Measurements from ENCODE around the gene ZNF292.
"Not testable (repeated sequence)": the region's sequence is repeated elsewhere in the genome, so short reads cannot be mapped to it uniquely, and the experiment has no call there.

The ZNF292 gene

DNA sequence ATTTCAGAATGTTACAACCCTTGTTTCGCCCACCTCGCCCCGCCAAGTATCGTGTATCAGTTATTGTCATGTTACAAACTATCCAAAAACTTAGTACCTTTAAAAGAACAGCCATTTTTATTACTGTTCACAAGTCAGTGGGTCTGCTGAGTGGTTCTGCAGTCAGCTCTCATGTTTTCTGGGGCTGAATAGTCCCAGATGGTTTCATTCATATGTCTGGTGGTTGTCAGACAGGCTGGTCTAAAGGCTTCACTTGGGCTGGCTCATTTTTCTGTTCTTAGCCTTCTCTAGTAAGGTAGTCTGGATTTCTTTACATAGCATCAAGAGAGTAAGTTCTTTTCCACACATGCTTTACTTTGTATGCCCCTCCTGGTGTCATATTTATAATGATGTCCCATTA is 8.6 kb downstream of the ZNF292 start:
- no peak for FAIRE-seq

DNA sequence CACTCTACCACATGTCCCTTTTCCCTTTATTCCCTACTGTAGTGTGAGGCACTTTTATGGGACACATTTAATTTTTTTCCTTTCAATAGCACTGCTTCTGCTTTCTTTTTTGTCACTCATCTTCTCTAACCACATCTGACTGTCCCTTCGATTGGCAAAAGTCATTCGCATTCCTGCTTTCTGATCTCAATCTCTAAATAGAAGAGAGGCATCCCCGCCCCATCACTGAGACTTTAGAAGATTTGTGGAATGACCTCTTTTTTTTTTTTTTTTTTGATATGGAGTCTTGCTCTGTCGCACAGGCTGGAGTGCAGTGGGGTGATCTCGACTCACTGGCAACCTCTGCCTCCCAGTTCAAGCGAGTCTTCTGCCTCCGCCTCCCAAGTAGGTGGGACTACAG is 9.1 kb downstream of the ZNF292 start:
- no peak for FAIRE-seq

DNA sequence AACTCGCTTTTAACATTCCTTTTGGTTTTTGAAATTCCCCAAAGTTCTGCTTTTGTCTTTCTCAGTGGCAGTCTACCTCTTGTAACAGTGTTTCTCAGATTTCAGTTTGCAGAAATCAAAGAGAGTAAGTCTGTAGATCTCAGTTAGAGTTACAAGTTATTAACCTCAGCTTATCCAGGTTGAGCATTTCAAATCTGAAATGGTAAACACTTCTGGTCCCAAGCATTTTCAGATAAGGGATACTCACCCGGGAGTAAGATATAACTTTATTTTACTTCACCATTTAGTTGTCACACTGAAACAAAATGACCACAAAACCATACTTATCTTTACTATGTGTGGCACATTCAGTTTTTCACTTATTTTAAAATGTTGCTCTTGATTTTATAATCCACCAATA is 9.8 kb downstream of the ZNF292 start:
- FAIRE-seq = no peak

DNA sequence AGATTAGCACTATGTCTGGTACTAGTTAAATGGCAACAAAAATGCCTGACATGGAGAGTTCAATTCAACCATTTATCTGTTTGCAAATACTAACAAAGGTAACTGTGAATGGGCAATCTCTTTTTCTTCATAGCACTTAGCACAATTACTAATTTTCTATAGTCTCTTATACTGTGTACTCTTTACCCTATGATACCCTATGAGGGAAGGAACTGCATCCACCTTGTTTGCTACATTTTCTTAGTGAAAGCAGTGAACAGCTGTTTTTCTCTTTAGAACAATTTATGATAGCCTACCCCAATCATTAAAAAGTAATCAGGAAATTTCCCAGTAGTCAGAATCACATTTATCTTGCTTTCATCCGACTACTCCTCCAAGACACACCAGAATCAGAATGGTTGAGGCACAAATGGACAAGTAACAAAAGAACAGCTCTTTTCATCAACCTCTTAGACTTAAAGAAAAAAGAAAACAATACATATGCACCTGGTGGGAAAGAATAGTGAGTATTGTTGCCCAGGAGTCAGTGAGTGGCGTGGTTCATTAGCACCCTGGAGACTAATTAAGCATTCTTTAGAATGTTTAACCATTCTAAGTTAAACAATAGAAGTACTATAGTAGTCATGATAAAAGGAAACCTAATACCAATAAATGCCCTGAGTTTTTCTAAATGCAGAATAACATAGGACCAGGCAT is 16.7 kb downstream of the ZNF292 start:
- FAIRE-seq = no peak

DNA sequence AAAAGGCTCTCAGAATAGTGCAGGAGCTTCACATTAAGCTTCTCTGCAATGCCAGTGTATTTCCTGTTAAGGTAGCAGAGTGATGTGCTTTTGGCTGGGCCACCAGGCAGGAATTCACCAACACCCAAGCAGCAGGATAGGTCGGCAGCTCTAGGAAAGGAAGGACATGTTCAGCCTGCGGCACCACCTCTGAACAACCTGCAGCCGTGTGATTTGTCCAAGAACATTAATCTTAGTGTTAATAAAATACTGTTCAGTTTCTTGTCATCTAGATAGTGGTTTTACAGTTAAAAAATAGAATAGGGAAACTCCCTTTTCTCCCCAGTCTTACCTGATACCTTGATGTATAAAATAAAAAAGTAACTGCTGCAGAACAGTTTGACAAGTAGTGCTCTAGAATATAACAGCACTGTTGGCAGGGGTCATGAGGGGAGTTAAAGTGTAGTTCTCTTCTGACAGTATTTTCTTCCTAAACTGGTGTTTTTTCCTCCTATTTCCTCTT is 18.8 kb downstream of the ZNF292 start:
- no peak for FAIRE-seq

DNA sequence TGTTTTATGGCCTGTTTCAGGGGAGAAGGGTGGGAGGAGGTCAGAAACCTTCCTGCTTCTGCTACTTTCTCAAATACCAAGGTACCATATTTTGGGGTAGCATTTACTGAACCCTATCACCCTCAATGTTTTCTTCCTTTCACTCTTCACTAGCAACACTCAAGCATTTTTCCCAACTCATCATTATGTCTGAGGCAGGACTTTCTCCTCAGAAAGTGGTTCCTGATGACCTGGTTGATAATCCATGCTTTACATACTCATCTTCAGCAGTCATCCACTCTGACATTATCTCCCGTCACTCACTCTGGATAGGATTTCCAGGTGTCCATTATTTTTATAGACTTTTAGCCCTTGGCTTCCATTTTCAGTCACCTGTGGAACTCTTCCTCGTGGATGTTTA is 21.1 kb downstream of the ZNF292 start:
- no peak for FAIRE-seq

DNA sequence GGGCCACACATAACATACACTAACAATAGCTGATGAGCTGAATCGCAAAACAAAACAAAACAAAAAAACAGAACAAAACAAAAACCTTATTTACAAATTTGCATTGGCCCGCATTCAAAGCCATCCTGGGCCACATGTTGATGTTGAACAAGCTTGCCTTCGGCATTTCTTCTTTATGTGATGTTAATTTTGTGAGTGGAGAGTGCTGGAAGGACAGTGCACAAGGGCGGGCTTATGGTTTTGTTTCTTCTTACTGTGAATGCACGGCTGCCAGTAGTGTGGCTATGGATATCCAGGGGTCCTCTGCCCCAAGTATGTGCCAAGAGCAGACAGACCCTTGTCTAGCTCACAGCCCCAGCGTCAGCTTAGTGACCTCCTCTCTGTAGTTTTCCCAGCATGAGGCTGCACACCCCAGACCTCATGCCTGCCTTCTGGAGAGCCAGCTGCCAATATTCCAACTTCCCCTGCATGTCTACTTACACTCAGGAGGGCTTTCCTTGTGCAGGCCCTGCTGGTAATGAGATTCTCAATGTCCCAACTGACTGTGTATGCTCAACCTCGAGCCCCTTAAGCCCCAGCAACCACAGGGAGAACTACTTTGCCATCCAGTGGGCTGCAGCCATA is 24.9 kb downstream of the ZNF292 start:
- FAIRE-seq = no peak

DNA sequence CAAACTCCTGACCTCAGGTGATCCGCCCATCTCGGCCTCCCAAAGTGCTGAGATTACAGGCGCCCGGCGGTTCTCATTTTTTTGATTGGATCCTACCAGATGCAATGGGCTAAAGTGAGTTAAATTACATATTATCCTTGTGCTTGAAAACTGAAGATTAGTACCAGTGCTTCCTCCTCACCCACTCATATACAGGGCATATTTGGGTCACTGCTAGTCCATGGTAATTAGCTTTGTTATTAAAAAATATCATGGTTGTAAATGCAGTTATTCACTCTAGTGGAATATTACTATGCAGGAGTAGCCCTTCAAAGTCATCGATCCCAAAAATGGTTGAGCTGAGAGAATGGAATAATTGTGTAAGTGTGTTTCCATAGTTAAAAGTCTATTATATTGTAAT is 26.5 kb downstream of the ZNF292 start:
- no peak for FAIRE-seq

DNA sequence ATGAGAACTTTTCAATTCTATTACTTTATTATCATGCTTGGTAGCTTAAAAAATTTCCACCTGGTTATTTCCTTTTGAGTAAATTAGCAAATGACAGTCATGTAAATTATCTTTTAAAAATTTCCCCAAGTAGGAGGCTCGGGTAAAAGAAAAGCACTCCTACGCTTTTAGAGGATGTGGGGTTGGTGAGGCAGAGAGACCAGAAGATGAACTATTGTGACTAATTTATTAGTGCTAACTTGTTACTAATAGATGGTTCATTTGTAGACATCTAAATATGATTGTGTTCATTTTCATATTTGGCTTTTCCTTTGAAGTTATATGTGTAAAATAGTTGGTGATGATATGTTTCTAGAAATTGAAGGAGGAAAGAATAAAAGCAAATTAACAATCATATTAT is 27.0 kb downstream of the ZNF292 start:
- FAIRE-seq = no peak

DNA sequence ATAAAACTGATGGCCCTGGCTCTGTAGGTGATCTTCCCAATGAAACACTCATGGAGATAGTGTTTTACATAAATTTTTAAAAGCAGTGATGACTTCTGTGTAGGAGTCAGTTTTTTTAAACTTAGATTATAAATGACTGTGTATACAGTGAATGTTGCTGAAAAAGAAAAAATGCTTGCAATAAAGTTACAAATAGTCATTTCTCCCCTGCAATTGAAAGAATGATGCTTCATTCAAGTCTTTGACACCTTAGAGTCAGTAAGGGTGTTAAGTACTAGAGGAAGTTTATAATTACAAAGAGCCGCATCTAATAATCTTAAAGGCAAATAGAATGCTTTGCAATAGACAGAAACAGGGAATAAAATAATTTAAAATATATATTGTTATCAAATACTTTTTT is 27.6 kb downstream of the ZNF292 start:
- no peak for FAIRE-seq

DNA sequence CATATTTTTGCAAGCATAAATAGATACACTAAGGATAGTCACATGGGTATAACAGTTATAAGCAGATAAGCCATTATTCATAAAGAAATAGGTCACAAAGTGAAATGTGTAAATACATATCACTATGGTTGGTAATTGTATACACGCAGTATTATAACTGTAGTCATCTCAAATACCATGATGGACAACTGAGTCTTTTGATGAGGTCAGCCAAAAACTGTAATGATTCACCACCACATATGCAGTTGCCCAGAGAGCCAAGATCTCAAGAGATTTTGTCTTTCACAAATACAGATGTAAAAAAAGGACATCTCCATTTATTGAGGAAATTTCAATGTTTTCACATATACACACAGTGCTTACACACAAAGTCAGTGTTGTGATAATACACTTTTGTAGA is 28.3 kb downstream of the ZNF292 start:
- no peak for FAIRE-seq

DNA sequence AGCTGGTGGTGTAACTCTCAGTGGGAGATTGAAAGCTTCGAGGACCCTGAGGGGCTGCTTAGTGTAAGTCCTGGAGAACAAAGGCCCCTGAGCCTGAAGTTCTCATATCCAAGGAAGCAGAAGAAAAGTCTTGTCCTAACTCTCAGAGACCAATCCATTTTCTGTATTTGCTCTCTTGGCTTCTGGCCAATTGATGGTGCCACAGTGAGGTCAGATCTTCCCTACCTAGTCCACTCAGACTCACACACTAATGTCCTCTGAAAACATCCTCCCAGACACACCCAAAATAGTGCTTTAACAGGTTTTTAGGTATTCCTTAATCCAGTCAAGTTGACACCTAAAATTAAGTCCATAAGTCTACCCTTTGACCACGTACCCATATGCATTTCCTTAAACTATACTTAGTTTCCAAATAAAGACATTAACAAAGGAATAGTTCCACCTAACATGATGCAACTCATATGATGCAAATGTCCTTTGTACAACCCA is 29.4 kb downstream of the ZNF292 start:
- no peak for FAIRE-seq

DNA sequence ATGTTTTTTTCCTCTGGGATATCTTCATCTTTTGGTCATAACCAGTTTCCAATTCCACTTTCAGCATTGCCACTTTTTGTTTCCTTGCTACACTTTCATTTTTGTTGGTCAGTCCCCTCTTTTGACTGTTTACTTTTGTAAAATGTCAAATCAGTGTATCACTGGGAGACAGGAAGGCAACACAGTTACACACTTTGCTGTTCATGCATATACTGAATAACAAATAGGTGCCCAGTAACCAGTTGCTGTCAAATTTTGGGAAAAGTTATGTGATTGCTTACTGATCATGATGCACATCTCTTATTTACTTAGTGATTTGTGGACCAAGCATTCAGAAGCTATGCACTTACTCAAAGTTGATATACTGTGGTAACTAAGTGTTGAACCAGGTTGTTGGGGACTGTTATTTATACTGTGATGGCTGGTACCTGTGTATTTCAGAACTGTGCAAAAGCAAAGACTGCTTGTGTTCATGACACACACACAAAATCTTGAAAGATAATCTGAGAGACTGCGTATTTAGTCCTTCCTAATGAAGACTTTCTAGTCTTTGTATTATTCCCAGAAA is 41.0 kb downstream of the ZNF292 start:
- FAIRE-seq = no peak

DNA sequence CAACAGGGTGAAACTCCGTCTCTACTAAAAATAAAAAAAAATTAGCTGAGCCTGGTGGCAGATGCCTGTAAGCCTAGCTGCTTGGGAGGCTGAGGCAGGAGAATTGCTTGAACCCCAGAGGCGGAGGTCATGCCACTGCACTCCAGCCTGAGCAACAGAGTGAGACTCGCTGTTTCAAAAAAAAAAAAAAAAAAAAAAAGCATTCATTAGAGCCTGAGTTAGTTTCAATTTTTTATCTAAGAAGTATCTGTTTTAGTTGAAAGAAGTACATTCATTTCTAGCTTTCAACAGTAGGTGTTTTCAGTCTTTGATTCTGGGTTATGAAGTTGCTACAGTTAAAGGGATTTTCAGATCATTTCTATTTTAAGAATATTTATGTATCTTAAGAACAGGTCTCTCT is 42.2 kb downstream of the ZNF292 start:
- FAIRE-seq = no peak

DNA sequence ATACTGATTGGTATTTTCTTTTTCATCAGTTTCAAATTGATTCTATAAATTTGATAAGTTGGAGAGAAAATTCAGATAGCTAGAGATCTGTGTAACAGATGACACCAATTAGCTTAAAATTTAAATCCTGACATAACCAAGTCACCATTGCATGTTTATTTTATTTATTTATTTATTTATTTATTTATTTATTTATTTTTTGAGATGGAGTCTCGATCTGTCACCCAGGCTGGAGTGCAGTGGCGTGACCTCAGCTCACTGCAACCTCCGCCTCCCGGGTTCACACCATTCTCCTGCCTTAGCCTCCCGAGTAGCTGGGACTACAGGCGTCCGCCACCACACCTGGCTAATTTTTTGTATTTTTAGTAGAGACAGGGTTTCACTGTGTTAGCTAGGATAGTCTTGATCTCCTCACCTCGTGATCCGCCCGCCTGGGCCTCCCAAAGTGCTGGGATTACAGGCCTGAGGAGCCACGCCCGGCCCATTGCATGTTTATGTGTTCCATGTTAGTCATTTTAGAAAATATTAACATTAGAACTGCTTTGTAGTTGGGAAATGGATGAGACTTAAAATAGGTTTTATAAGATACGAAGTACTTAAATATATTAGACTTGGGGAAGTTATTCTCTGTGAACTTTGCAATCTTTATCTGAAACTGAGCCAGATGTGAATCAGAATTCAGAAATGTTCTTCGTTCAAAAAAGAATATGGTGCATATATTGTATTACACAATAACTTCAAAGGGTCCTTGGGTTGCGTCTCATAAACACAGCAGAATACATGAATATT is 42.9 kb downstream of the ZNF292 start:
- FAIRE-seq = not testable (repeated sequence)

DNA sequence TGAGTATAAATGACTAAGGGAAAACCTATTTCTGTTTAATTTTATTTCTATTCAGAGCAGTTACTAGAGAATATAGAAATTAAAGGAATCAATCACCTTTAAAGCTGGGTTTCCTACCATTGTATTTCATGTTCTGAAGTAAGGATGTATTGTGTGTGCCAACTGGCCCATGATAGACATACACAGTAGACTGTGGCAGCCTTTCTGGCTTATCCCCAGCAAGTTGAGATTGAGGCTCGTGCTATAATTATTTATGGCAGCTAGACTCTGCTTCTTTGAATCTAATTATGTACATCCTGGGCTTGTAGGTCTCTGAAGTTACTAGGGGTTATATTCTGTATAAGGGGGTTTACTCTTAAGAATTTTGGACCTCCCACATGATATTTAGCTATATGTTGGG is 44.4 kb downstream of the ZNF292 start:
- FAIRE-seq = no peak

DNA sequence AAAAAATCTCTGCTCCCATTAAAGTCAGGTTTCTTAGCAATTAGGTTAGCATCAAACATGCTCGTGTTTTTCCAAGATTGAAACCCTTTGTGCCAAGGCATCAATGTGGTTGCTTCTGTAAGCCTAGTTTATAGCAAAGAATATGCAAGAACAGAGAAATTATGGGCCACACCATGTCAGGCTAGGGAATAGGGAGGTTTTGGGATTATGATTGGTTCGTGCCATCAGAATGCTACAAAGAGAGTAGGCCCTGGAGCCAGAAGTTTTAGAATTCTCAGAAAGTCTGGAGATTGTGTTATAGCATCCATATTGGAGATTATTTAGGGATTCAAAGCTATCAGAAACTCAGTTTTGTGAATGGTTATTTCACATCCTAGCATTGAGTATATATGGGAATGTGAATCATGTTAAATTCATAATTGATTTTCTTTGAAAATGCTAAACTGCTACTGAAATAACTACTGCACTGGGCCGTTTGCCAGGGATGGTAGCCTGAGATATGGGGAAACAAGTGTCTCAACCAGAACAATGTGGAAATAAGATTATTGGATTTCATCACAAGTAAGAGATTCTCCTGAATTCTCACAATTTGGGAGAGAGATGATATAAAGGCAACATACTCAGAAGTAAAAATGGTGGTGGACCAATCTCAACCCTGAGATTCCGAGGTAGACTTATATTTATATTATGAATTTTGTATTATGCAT is 45.3 kb downstream of the ZNF292 start:
- no peak for FAIRE-seq

DNA sequence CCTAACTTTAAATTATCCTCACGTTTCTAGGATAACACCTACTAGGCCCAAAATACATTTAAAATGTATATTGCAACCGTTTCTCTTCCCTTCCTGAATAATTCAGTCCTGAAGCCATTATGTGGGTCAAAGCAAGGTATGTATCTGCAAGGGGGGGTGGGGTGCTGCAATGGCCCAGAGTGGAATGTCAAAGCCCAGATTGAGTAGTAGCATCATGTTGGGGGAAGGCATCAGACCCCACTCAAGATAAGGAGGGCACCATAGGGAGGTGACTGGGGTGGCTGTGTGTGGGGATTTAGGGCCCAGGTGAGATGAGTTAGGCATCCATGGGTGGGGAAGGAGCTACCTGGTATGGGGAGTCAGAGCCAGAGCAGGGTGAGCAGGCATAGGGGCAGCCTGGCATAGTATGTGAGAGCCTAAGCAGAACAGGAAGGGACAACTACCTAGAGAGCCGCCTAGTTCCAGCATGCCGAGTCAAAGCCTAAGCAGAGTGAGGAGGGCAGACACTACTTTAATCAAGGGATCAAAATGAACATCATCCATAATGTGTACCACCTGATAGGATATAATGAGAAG is 48.2 kb downstream of the ZNF292 start:
- FAIRE-seq = no peak

DNA sequence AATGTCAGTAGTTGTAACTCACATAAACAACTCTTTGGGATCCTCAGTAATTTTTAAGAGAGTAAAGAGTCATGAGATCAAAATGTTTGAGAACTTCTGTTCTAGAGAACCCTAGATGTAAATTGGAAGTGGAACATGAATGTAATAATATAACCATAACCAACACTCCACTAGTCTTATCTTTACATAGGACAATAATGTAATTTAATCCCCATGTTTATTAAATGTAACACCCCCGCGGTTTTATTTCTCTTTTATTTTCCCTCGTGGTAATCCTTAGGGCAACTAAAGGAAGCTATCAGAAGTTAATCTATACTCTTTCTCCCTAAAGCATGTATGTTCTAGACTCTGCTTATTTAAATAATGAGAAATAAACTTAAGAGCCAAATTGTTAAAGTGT is 54.4 kb downstream of the ZNF292 start:
- no peak for FAIRE-seq

DNA sequence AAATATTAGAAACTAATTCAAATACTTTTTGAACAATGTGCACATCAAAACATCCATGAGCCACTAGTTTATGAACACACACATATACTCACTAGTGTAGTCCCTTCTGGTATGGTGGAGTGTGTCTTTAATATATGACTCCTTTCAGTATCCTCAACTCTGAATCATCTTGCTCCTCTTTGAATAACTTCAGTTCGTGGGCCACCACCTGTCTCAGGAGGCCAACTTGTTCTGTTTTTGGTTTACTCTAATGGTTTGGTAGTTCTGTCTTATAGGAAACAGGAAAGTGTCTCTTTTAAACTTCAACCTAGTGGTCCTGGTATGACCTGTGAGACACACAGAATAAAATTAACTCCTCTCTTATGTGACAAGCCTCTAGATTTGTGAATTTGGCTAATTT is 55.6 kb downstream of the ZNF292 start:
- FAIRE-seq = no peak

DNA sequence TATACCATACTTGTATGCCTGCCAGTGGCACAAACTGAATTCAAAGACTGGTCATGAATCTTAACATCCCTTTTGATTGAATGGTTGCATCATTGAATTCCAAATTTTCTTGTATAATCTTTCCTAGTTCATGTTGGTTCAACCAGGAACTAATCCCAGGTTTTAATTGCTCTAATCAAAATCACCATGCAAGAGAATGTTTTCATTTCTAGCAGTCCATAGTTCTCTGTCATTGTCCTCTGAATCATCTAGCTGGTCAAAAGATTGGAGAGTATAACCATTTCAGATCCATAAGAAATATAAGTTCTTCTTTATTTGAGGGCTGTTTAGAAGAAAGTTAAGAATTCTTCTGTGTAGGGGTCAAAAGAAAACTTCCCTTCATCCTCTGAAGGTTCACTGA is 57.2 kb downstream of the ZNF292 start:
- FAIRE-seq = no peak

DNA sequence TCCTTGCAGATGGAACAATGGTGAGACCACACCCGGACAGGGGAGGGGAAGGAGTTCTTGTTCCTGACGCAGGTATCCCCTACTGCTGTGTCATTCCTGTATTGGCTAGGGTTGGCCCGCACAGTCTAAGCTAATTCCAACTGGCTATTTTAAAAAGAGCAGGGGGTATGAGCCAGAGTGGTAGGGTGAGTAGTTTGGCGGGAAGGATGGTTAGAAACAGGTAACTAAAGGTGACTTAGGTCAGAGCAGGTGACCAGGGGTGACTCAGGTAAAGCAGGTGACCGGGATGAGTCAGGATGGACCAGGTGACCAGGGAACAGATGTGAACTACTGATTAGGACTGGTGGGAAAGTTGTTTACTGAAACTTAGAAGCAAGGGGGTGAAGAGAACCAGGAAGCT is 58.0 kb downstream of the ZNF292 start:
- no peak for FAIRE-seq
